Lower leg skin (tissue), 4 donors: Measurements from ENCODE around the gene ELN. TPM values are rescaled to one million over a fixed set of nuclear protein-coding genes. Genes with fewer than 3 reads are reported as not detected.

Experiments used
- DNase-seq, 2 donors: peaks; one replicate each; pipeline ENCODE4 v3.0.0-alpha.2; 2019; ENCODE audit warnings: low spot score in 2 of 2
- H3K4me3 ChIP-seq: fragments of 200-600 bp; sonication (generic); 2 replicates; pipeline ENCODE4 v1.5.1; 2017; ENCODE audit warnings: mild to moderate bottlenecking, low read depth; ENCODE audit not compliant: poor library complexity, severe bottlenecking
- POLR2A ChIP-seq, 2 donors: fragments of 450-650 bp; IDR thresholded peaks; one replicate each; pipeline ENCODE4 v1.6.1; 2016 to 2017; ENCODE audit warnings: antibody characterized with exemption in 2 of 2, mild to moderate bottlenecking in 1 of 2, moderate library complexity in 1 of 2
- WGBS, 2 donors: methylation state at CpG; one replicate each; pipeline ENCODE4 v1.1.5; 2018; 5-methylcytosine and 5-hydroxymethylcytosine counted together
- intact Hi-C: fragments of 100-400 bp; cut with DNase I; formaldehyde crosslinking; loops from one replicate; pipeline ENCODE4 v1.15.0; 2023; ENCODE audit warnings: low total_unique reads
- total RNA-seq, 4 donors: library from RNA; depleted of rRNA; stranded (reverse); fragments of >200 nt; gene quantifications; one replicate each; pipeline ENCODE4 v1.1.0, GENCODE V29; 2016
- TF ChIP-seq, protein P1 (sequence below), 3 donors: fragments of 450-650 bp; IDR thresholded peaks; one replicate each; pipeline ENCODE4 v1.5.1; 2016; ENCODE audit warnings: antibody characterized with exemption in 3 of 3, mild to moderate bottlenecking in 3 of 3, moderate library complexity in 2 of 3

ELN gene
- total RNA-seq, 4 donors from 2014 or later, result 5.6 to 96.2 (median 32.4) TPM

DNA sequence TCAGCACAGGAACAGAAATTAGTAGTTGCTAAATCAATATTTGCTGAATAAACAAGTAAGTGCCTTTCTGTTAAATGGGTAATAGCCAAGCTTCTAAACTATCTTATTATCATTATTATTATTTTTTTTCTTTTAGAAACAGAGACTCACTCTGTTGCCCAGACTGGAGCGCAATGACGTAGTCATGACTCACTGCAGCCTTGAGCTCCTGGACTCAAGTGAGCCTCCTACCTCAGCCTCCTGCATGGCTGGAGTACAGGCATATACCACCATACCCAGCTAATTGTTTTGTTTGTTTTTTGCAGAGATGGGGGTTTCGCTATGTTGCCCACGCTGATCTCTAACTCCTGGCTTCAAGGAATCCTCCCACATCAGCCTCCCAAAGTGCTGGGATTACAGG is 12.3 kb upstream of the ELN start:
- TF ChIP-seq POLR2A (IDR thresholded peaks at IDR 0.05), result no peak
- TF ChIP-seq, protein P1, sequence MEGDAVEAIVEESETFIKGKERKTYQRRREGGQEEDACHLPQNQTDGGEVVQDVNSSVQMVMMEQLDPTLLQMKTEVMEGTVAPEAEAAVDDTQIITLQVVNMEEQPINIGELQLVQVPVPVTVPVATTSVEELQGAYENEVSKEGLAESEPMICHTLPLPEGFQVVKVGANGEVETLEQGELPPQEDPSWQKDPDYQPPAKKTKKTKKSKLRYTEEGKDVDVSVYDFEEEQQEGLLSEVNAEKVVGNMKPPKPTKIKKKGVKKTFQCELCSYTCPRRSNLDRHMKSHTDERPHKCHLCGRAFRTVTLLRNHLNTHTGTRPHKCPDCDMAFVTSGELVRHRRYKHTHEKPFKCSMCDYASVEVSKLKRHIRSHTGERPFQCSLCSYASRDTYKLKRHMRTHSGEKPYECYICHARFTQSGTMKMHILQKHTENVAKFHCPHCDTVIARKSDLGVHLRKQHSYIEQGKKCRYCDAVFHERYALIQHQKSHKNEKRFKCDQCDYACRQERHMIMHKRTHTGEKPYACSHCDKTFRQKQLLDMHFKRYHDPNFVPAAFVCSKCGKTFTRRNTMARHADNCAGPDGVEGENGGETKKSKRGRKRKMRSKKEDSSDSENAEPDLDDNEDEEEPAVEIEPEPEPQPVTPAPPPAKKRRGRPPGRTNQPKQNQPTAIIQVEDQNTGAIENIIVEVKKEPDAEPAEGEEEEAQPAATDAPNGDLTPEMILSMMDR (IDR thresholded peaks at IDR 0.05), result no peak
- 94 to 95% methylated on average over 4 of the region's 4 CpGs for WGBS, 2 donors
- H3K4me3 ChIP-seq, result no peak overlapping the region
- DNase-seq, result no peak
- intact Hi-C loops, result no loop called here

DNA sequence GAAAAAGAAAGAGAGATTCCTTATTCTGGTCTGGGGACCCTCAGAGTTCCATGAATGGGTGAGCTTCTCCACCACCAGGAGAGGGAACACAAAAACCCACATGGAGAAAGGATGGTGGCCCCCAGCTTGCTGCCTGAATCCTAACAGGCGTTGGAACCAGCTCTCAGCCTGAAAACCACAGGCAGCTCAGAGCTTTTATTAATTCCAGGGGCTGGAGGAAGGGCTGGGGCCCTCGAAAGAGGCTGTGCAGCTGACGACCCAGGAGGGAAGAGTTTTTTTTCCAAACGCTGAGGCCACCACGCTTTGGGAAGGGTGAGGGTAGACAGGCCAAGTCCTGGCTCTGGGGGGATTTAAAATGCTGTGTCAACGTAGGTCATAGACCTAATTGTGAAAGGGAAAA is 10.8 kb upstream of the ELN start:
- intact Hi-C loops, result no loop called here
- 58 to 81% methylated on average over 6 of the region's 6 CpGs for WGBS, 2 donors
- no peak overlapping the region for H3K4me3 ChIP-seq
- no peak for DNase-seq
- TF ChIP-seq, protein P1 (IDR thresholded peaks at IDR 0.05), result no peak
- no peak for TF ChIP-seq POLR2A (IDR thresholded peaks at IDR 0.05)

DNA sequence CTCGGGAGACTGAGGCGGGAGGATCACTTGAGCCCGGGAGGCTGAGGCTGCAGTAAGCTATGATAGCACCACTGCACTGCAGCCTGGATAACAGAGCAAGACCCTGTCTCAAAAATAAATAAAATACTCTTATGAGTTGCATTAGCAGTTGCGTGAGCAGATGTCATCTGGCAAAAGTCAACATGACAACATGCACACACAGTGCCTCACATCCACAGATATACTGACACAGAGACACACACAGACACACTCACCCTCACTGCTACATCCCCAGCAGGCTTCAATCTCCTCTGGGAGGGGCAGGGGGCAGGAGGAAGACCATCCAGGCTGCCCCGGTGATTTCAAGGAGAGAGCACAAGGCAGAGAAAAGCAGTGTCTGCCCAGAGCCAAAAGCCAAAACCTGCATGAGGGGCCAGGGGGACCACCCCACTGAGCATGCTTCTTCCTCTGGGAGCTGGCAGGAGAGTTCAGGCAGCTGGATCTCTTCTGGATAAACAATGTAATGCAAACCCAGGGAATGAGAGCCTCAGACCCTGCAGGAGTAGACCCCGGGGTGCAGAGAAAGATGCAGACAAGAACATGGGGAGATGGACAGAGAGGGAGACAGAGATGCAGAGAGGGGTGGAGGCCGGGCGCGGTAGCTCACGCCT is 9.6 kb upstream of the ELN start:
- TF ChIP-seq, protein P1 (IDR thresholded peaks at IDR 0.05), result no peak
- no peak for TF ChIP-seq POLR2A (IDR thresholded peaks at IDR 0.05)
- intact Hi-C loops, result no loop called here
- 83 to 89% methylated on average over 10 of the region's 10 CpGs for WGBS, 2 donors
- no peak overlapping the region for H3K4me3 ChIP-seq
- DNase-seq, result no peak

GRCh38 chr7:74019149-74019548 is 8.8 kb upstream of the ELN start:
- H3K4me3 ChIP-seq, result no peak overlapping the region
- intact Hi-C loops, result no loop called here
- WGBS, 2 donors, result 91 to 92% methylated on average over 5 of the region's 5 CpGs
- DNase-seq, result no peak
- TF ChIP-seq POLR2A (IDR thresholded peaks at IDR 0.05), result no peak
- TF ChIP-seq, protein P1 (IDR thresholded peaks at IDR 0.05), result no peak

- TF ChIP-seq POLR2A (IDR thresholded peaks at IDR 0.05), result no peak
- TF ChIP-seq, protein P1 (IDR thresholded peaks at IDR 0.05), result no peak
- intact Hi-C loops, result no loop called here
- no peak overlapping the region for H3K4me3 ChIP-seq
- no peak for DNase-seq
- 70 to 73% methylated on average over 9 of the region's 9 CpGs for WGBS, 2 donors
Observed at GRCh38 chr7:74020390-74020789, 7.6 kb upstream of the ELN start.
